ENCODE data around the gene CTTN.

DNA sequence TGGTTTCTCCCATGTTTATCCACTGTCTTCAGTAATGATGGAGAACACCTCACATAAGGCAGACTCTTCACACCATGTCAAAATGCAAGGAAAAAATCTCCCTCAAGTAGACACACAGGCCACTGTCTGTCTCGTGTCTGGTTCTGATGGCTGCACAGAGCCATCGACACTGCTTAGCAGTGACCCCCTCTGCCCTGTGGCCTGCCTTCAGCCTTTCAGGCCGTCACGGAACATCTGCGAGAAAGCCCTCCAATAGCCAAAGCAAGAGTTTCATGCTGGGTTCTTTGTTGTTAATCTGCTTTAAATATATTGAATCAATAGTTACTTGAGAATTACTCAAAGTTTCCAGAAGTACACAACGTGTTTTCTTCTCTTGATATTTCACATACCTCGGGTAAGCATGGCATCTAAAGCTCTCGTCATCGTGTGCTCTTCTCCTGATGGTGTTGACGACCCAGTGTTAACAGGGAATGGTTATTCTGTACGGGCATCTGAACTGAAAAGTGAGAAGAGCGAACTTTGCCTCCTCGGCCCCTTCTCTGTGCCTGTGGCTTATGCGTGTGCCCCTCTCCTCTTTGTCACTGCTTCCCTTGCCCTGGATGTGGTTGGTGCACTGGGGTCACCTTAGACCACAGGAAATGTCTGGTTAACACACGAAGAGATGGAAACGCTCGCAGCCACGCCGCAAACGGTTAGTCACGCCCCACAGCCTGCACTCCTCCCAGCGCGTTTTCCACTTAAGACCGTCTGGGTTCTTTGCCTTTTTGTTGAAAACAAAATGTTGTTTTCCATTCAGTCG lies 33.4 kb upstream of the CTTN start:
- TF ChIP-seq, protein P1, sequence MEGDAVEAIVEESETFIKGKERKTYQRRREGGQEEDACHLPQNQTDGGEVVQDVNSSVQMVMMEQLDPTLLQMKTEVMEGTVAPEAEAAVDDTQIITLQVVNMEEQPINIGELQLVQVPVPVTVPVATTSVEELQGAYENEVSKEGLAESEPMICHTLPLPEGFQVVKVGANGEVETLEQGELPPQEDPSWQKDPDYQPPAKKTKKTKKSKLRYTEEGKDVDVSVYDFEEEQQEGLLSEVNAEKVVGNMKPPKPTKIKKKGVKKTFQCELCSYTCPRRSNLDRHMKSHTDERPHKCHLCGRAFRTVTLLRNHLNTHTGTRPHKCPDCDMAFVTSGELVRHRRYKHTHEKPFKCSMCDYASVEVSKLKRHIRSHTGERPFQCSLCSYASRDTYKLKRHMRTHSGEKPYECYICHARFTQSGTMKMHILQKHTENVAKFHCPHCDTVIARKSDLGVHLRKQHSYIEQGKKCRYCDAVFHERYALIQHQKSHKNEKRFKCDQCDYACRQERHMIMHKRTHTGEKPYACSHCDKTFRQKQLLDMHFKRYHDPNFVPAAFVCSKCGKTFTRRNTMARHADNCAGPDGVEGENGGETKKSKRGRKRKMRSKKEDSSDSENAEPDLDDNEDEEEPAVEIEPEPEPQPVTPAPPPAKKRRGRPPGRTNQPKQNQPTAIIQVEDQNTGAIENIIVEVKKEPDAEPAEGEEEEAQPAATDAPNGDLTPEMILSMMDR (IDR thresholded peaks at IDR 0.05), result no peak
- no peak for TF ChIP-seq POLR2A (IDR thresholded peaks at IDR 0.05)

Data from testis (tissue), 2 donors.